ENCODE results near the gene GRB10.

GRB10 gene

DNA sequence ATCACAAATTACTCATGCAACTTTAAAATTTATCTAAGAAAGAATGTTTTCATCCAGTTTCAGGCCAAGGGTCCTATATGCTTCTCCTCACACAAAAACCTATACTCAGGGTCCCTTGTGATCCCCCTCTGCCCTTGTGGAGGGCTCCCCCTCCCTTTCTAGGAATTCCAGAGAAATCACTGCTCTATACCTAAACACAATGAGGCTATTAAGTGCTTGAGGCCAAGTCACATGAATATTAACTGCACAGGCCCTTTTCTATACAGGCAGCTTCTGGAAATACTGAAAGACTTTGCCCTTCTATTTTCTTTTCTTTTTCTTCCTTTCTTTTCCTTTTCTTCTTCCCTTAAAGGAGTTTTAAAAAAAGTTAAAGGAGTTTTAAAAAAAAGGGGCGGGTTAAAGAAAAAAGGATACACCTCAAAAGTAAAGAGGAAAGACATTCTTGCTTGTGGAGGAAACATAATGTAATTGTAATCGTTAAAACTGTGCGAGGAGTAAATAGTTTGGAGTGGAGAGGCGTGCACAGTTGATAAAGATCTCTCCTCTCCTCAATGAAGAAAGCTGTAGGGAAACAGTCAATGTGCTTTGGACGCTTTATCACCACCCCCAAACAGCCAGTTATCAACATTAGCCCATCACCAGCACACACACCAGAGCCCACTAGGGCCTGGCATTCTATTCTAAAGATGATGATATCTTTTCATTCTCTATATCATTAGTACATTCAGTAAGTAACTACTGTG is 16.4 kb downstream of the GRB10 start:
- Histone ChIP-seq H3K9me3 (ENCODE audit: control insufficient read depth, low read length) (peaks cover 4% of the 10 kb centered on the region), H3K36me3 (ENCODE audit: control insufficient read depth, insufficient read depth, low read length) (no peaks in the 10 kb centered on the region), H3K27ac (ENCODE audit: insufficient read depth, low read length, poor library complexity, severe bottlenecking) (no peak overlapping the region), H3K27me3 (replicated peaks; ENCODE audit: control insufficient read depth, insufficient read depth, low read length, poor library complexity, severe bottlenecking) (no peaks in the 10 kb centered on the region), H3K4me3 (ENCODE audit: insufficient read depth, low read depth, low read length, poor library complexity, severe bottlenecking) (no peak overlapping the region), H3K4me1 (ENCODE audit: control insufficient read depth, insufficient read depth, low read length, poor library complexity, severe bottlenecking) (peaks cover 2% of the 10 kb centered on the region)
- no peak for DNase-seq

DNA sequence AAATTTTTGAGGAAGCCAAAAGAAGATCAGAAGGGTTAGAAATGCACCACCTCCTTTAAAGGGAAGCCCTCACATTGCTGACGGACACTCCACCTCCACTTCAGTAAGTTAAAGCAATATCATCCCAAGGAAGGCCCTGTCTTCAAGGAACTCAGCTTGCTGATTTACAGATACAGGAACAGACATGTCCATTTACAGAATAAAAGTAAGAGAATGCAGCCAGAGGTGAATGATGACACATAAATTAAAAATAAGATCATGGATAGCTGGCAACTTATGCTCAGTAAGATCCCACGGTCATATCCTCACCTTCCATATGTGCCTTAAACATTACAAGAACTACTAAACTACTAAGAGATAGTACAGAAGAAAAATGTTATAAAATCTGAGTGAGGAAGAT is 20.4 kb downstream of the GRB10 start:
- H3K4me1 ChIP-seq (ENCODE audit: control insufficient read depth, insufficient read depth, low read length, poor library complexity, severe bottlenecking) = peaks cover 3% of the 10 kb centered on the region
- H3K27me3 ChIP-seq (replicated peaks; ENCODE audit: control insufficient read depth, insufficient read depth, low read length, poor library complexity, severe bottlenecking) = no peaks in the 10 kb centered on the region
- DNase-seq = no peak
- H3K4me3 ChIP-seq (ENCODE audit: insufficient read depth, low read depth, low read length, poor library complexity, severe bottlenecking) = no peak overlapping the region
- peaks cover 4% of the 10 kb centered on the region for H3K9me3 ChIP-seq (ENCODE audit: control insufficient read depth, low read length)
- H3K27ac ChIP-seq (ENCODE audit: insufficient read depth, low read length, poor library complexity, severe bottlenecking) = no peak overlapping the region
- H3K36me3 ChIP-seq (ENCODE audit: control insufficient read depth, insufficient read depth, low read length) = no peaks in the 10 kb centered on the region

DNA sequence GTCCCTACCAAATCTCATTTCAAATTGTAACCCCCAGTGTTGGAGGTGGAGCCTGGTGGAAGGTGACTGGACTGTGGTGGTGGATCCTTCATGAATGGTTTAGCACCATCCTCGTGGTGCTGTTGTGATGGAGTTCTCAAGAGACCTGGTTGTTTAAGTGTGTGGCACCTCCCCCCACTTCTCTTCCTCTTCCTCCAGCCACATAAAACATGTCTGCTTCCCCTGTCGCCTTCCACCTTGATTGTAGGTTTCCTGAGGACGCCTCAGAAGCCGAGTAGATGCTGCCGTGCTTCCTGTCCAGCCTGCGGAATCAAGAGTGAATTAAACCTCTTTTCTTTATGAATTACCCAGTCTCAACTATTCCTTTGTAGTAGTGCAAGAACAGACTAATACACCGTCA is 21.0 kb downstream of the GRB10 start:
- Histone ChIP-seq H3K4me3 (ENCODE audit: insufficient read depth, low read depth, low read length, poor library complexity, severe bottlenecking) (no peak overlapping the region), H3K9me3 (ENCODE audit: control insufficient read depth, low read length) (peaks cover 4% of the 10 kb centered on the region), H3K4me1 (ENCODE audit: control insufficient read depth, insufficient read depth, low read length, poor library complexity, severe bottlenecking) (peaks cover 3% of the 10 kb centered on the region), H3K36me3 (ENCODE audit: control insufficient read depth, insufficient read depth, low read length) (no peaks in the 10 kb centered on the region), H3K27me3 (replicated peaks; ENCODE audit: control insufficient read depth, insufficient read depth, low read length, poor library complexity, severe bottlenecking) (no peaks in the 10 kb centered on the region), H3K27ac (ENCODE audit: insufficient read depth, low read length, poor library complexity, severe bottlenecking) (no peak overlapping the region)
- DNase-seq = no peak

DNA sequence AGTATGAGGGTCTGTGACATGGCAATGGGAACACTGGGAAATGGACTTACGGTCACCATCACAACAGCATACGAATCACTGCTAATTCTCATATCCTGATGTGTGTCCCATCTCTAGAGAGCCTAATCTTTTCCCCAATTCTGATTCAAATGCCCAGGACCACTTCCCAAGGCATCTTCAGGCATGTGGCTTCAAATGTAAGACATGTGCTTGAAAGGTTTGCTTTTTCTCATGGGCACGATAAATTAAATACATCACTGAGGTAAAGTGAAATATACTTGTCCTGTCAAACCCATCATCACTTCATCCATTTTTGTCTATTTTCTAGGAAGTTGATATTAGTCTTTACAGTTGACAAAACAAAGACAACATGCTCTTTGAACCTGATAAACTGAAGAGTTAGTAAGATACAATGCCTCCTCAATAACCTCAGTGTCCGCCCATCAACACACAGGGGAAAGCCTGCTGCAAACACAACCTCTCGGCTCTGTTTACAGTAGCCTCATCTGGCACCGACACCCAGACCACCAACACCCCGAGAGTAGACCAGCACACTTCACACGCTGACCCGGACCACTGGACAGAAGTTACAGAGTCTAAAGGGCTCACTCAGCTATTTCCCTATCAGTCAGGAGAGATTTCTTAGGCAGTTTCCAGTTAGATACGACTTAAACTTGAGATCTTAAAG is 24.8 kb downstream of the GRB10 start:
- Histone ChIP-seq H3K27me3 (replicated peaks; ENCODE audit: control insufficient read depth, insufficient read depth, low read length, poor library complexity, severe bottlenecking) (no peaks in the 10 kb centered on the region), H3K4me1 (ENCODE audit: control insufficient read depth, insufficient read depth, low read length, poor library complexity, severe bottlenecking) (peaks cover 8% of the 10 kb centered on the region)

DNA sequence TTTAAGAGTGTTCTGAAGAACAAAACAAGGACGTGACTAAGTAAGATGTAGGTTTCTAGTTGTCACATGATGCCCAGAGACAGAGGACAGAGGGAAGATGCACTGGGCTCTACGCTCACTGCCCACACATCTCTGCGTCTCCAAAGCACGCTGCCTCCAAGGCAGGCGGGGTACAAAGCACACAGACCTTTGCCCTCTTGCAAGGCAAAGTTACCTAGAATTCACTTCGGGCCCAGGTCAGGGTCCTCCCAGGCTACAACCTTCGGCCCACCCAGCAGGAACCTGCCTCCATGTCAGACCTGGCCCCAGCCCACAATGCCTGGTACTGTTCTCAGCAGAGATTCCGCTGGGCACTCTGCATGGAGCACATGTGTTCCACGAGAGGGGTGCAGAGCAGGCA is 26.5 kb downstream of the GRB10 start:
- DNase-seq = no peak
- H3K27ac ChIP-seq (ENCODE audit: insufficient read depth, low read length, poor library complexity, severe bottlenecking) = no peak overlapping the region
- no peaks in the 10 kb centered on the region for H3K9me3 ChIP-seq (ENCODE audit: control insufficient read depth, low read length)
- no peaks in the 10 kb centered on the region for H3K27me3 ChIP-seq (replicated peaks; ENCODE audit: control insufficient read depth, insufficient read depth, low read length, poor library complexity, severe bottlenecking)
- H3K4me1 ChIP-seq (ENCODE audit: control insufficient read depth, insufficient read depth, low read length, poor library complexity, severe bottlenecking) = peaks cover 5% of the 10 kb centered on the region
- H3K36me3 ChIP-seq (ENCODE audit: control insufficient read depth, insufficient read depth, low read length) = no peaks in the 10 kb centered on the region
- no peak overlapping the region for H3K4me3 ChIP-seq (ENCODE audit: insufficient read depth, low read depth, low read length, poor library complexity, severe bottlenecking)

More for the DNA sequence above, 24.8 kb downstream of the GRB10 start:
- H3K4me3 ChIP-seq (ENCODE audit: insufficient read depth, low read depth, low read length, poor library complexity, severe bottlenecking) = no peak overlapping the region
- H3K9me3 ChIP-seq (ENCODE audit: control insufficient read depth, low read length) = no peaks in the 10 kb centered on the region
- H3K27ac ChIP-seq (ENCODE audit: insufficient read depth, low read length, poor library complexity, severe bottlenecking) = no peak overlapping the region
- DNase-seq = no peak
- no peaks in the 10 kb centered on the region for H3K36me3 ChIP-seq (ENCODE audit: control insufficient read depth, insufficient read depth, low read length)

DNA sequence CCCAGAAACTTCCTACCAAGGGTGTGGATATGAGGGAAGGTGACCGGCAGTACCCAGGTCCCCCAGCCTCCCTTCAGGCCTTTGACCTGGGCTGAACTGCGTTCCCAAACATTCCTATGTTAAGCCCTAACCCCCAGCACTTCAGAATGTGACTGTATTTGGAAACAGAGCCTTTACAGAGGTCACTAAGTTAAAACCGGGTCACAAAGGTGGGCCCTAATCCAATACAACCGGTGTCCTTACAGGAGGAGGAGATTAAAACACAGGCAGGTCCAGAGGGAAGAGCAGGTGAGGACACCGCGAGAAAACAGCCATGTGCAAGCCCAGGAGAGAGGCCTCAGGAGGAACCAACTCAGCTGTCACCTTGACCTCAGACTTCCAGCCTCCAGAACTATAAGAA is 28.0 kb downstream of the GRB10 start:
- Histone ChIP-seq H3K9me3 (ENCODE audit: control insufficient read depth, low read length) (no peaks in the 10 kb centered on the region), H3K27ac (ENCODE audit: insufficient read depth, low read length, poor library complexity, severe bottlenecking) (no peak overlapping the region), H3K36me3 (ENCODE audit: control insufficient read depth, insufficient read depth, low read length) (no peaks in the 10 kb centered on the region), H3K4me3 (ENCODE audit: insufficient read depth, low read depth, low read length, poor library complexity, severe bottlenecking) (no peak overlapping the region), H3K27me3 (replicated peaks; ENCODE audit: control insufficient read depth, insufficient read depth, low read length, poor library complexity, severe bottlenecking) (no peaks in the 10 kb centered on the region), H3K4me1 (ENCODE audit: control insufficient read depth, insufficient read depth, low read length, poor library complexity, severe bottlenecking) (peaks cover 5% of the 10 kb centered on the region)
- DNase-seq = no peak

DNA sequence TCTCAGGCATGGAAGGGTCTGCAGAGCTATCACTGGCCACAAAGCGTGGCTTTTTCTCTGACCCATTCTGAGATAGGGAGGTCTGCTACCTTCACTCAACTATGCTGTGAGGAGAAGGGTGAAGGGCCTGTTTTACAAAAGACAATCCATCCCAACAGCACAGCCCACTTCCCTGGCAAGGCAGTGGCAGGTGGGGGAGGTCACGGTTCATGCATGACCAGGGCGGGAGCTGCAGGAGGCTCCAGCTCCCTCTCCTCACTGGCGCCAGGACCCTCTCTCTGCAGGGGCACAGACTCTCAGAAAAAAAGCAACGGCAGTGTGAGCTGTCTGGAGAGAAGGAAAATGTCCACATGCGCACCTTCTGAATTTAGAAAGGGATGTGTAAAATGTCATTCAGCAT is 28.5 kb downstream of the GRB10 start:
- Histone ChIP-seq H3K9me3 (ENCODE audit: control insufficient read depth, low read length) (no peaks in the 10 kb centered on the region), H3K36me3 (ENCODE audit: control insufficient read depth, insufficient read depth, low read length) (no peaks in the 10 kb centered on the region), H3K27ac (ENCODE audit: insufficient read depth, low read length, poor library complexity, severe bottlenecking) (no peak overlapping the region), H3K27me3 (replicated peaks; ENCODE audit: control insufficient read depth, insufficient read depth, low read length, poor library complexity, severe bottlenecking) (no peaks in the 10 kb centered on the region), H3K4me1 (ENCODE audit: control insufficient read depth, insufficient read depth, low read length, poor library complexity, severe bottlenecking) (peaks cover 5% of the 10 kb centered on the region), H3K4me3 (ENCODE audit: insufficient read depth, low read depth, low read length, poor library complexity, severe bottlenecking) (no peak overlapping the region)
- DNase-seq = no peak

DNA sequence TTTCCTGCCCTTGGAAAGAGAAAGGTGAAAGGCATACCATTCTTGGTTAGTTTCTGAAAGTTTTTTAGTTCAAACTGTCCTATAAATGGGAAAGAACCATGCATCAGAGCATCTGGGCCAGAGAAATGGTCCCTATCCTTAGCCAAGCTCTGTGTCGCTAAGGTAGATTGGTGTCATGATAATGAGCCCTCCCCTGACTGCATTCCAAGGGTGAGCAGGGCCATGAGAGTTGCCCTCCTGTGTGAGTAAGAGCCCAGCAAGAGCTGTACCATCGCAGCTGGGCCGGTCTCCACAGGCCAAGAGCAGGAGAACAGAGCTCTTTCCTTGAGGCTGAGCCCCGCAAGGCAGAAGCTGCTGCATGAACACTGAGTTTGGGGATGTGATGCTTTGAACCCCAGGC is 30.3 kb downstream of the GRB10 start:
- no peak for DNase-seq
- H3K4me1 ChIP-seq (ENCODE audit: control insufficient read depth, insufficient read depth, low read length, poor library complexity, severe bottlenecking) = peaks cover 5% of the 10 kb centered on the region
- H3K27ac ChIP-seq (ENCODE audit: insufficient read depth, low read length, poor library complexity, severe bottlenecking) = no peak overlapping the region
- no peak overlapping the region for H3K4me3 ChIP-seq (ENCODE audit: insufficient read depth, low read depth, low read length, poor library complexity, severe bottlenecking)
- no peaks in the 10 kb centered on the region for H3K36me3 ChIP-seq (ENCODE audit: control insufficient read depth, insufficient read depth, low read length)
- no peaks in the 10 kb centered on the region for H3K9me3 ChIP-seq (ENCODE audit: control insufficient read depth, low read length)
- H3K27me3 ChIP-seq (replicated peaks; ENCODE audit: control insufficient read depth, insufficient read depth, low read length, poor library complexity, severe bottlenecking) = no peaks in the 10 kb centered on the region

DNA sequence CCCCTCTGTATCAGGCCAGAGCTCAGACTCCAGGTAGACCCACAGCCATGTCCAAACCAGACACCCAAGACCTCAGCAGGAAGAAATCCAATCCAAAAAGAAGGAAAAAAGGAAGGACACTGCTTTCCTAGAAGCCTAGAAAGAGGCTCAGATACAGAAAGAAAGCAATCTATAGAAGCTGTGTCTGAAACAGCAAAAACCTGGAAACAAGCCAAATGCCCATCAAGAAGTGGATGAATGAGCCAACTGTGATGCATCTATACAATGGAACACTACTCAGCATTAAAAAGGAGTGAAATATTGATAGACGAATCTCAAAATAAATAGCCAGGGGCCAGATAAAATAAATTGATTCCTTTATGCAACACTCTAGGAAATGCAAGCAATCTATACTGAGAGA is 31.6 kb downstream of the GRB10 start:
- H3K4me1 ChIP-seq (ENCODE audit: control insufficient read depth, insufficient read depth, low read length, poor library complexity, severe bottlenecking) = peaks cover 5% of the 10 kb centered on the region
- no peak overlapping the region for H3K27ac ChIP-seq (ENCODE audit: insufficient read depth, low read length, poor library complexity, severe bottlenecking)
- no peaks in the 10 kb centered on the region for H3K36me3 ChIP-seq (ENCODE audit: control insufficient read depth, insufficient read depth, low read length)
- no peaks in the 10 kb centered on the region for H3K27me3 ChIP-seq (replicated peaks; ENCODE audit: control insufficient read depth, insufficient read depth, low read length, poor library complexity, severe bottlenecking)
- no peak overlapping the region for H3K4me3 ChIP-seq (ENCODE audit: insufficient read depth, low read depth, low read length, poor library complexity, severe bottlenecking)
- DNase-seq = no peak
- no peaks in the 10 kb centered on the region for H3K9me3 ChIP-seq (ENCODE audit: control insufficient read depth, low read length)

DNA sequence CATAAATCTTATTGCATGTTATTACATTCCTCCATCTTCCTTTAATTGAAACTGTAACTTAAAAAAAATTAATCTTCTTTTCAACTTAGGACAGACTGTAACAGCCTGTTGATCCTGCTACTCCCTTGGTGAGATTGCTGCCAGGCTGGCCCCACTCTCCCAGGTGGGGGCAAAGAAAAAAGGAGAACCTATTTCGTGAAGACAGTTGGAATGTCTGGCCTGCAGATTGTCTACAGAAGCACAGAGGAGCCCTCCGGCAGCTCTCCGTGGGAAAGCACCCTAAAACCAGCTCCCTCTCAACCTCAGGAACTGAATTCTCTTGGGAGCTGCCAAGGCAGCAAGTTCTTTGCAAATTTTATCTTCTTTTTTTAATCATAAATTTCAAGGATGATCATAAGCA is 32.8 kb downstream of the GRB10 start:
- Histone ChIP-seq H3K27ac (ENCODE audit: insufficient read depth, low read length, poor library complexity, severe bottlenecking) (no peak overlapping the region), H3K4me1 (ENCODE audit: control insufficient read depth, insufficient read depth, low read length, poor library complexity, severe bottlenecking) (peaks cover 5% of the 10 kb centered on the region), H3K36me3 (ENCODE audit: control insufficient read depth, insufficient read depth, low read length) (no peaks in the 10 kb centered on the region), H3K4me3 (ENCODE audit: insufficient read depth, low read depth, low read length, poor library complexity, severe bottlenecking) (no peak overlapping the region), H3K9me3 (ENCODE audit: control insufficient read depth, low read length) (no peaks in the 10 kb centered on the region), H3K27me3 (replicated peaks; ENCODE audit: control insufficient read depth, insufficient read depth, low read length, poor library complexity, severe bottlenecking) (no peaks in the 10 kb centered on the region)
- DNase-seq = no peak
